ENCODE data around the gene CHRM1.
"Not testable (repeated sequence)": the region's sequence is repeated elsewhere in the genome, so short reads cannot be mapped to it uniquely, and the experiment has no call there.

The CHRM1 gene

GRCh38 chr11:62921201-62921572, at the start of gene CHRM1:
Gene CHRM1 (minus strand): TSS chr11:62921363. CDS start chr11:62911100, 10,263 bp downstream.
- Mint-ChIP-seq H3K36me3 (ENCODE audit: low read depth) (no peaks in the 10 kb centered on the region), H3K4me3 (no peak within 1 kb of the TSS), H3K27ac (no peak within 1 kb of the TSS), H3K27me3 (peaks cover 78% of the 10 kb centered on the region), H3K9me3 (no peaks in the 10 kb centered on the region), H3K4me1 (ENCODE audit: low read depth) (peaks cover 17% of the 10 kb centered on the region)
- intact Hi-C loops (cut with micrococcal nuclease) = no loop called here

GRCh38 chr11:62965574-62965973, 44.4 kb upstream of the CHRM1 start:
- H3K36me3 Mint-ChIP-seq (ENCODE audit: low read depth) = no peaks in the 10 kb centered on the region
- no peak overlapping the region for H3K27ac Mint-ChIP-seq
- intact Hi-C loops (cut with micrococcal nuclease) = no loop called here
- H3K4me1 Mint-ChIP-seq (ENCODE audit: low read depth) = no peaks in the 10 kb centered on the region
- peaks cover 26% of the 10 kb centered on the region for H3K27me3 Mint-ChIP-seq
- no peak overlapping the region for H3K4me3 Mint-ChIP-seq
- no peaks in the 10 kb centered on the region for H3K9me3 Mint-ChIP-seq

- no peaks in the 10 kb centered on the region for H3K9me3 Mint-ChIP-seq
- peaks cover 15% of the 10 kb centered on the region for H3K27me3 Mint-ChIP-seq
- no peaks in the 10 kb centered on the region for H3K36me3 Mint-ChIP-seq (ENCODE audit: low read depth)
- H3K4me3 Mint-ChIP-seq = no peak overlapping the region
- H3K4me1 Mint-ChIP-seq (ENCODE audit: low read depth) = peaks cover 8% of the 10 kb centered on the region
- intact Hi-C loops (cut with micrococcal nuclease) = no loop called here
- H3K27ac Mint-ChIP-seq = no peak overlapping the region
These were observed 41.2 kb upstream of the CHRM1 start for GRCh38 chr11:62962391-62962790.

- Mint-ChIP-seq H3K4me3 (no peak overlapping the region), H3K9me3 (no peaks in the 10 kb centered on the region), H3K4me1 (ENCODE audit: low read depth) (peaks cover 8% of the 10 kb centered on the region), H3K27ac (no peak overlapping the region), H3K27me3 (peaks cover 8% of the 10 kb centered on the region), H3K36me3 (ENCODE audit: low read depth) (no peaks in the 10 kb centered on the region)
- intact Hi-C loops (cut with micrococcal nuclease) = no loop called here
These were observed 39.9 kb upstream of the CHRM1 start for GRCh38 chr11:62961017-62961570.

GRCh38 chr11:62959422-62959980, 38.3 kb upstream of the CHRM1 start:
- peaks cover 2% of the 10 kb centered on the region for H3K27me3 Mint-ChIP-seq
- no peak overlapping the region for H3K4me3 Mint-ChIP-seq
- intact Hi-C loops (cut with micrococcal nuclease) = no loop called here
- no peaks in the 10 kb centered on the region for H3K36me3 Mint-ChIP-seq (ENCODE audit: low read depth)
- peaks cover 8% of the 10 kb centered on the region for H3K4me1 Mint-ChIP-seq (ENCODE audit: low read depth)
- no peaks in the 10 kb centered on the region for H3K9me3 Mint-ChIP-seq
- no peak overlapping the region for H3K27ac Mint-ChIP-seq

- intact Hi-C loops (cut with micrococcal nuclease) = no loop called here
- Mint-ChIP-seq H3K4me1 (ENCODE audit: low read depth) (peaks cover 8% of the 10 kb centered on the region), H3K27ac (no peak overlapping the region), H3K27me3 (peaks cover 6% of the 10 kb centered on the region), H3K9me3 (no peaks in the 10 kb centered on the region), H3K36me3 (ENCODE audit: low read depth) (no peaks in the 10 kb centered on the region), H3K4me3 (no peak overlapping the region)
These were observed 37.6 kb upstream of the CHRM1 start for GRCh38 chr11:62958547-62959421.

GRCh38 chr11:62957147-62957546, 36.0 kb upstream of the CHRM1 start:
- H3K4me1 Mint-ChIP-seq (ENCODE audit: low read depth) = peaks cover 8% of the 10 kb centered on the region
- H3K9me3 Mint-ChIP-seq = no peaks in the 10 kb centered on the region
- intact Hi-C loops (cut with micrococcal nuclease) = no loop called here
- no peak overlapping the region for H3K27ac Mint-ChIP-seq
- H3K27me3 Mint-ChIP-seq = peaks cover 11% of the 10 kb centered on the region
- H3K36me3 Mint-ChIP-seq (ENCODE audit: low read depth) = no peaks in the 10 kb centered on the region
- no peak overlapping the region for H3K4me3 Mint-ChIP-seq

- H3K4me3 Mint-ChIP-seq = no peak overlapping the region
- H3K36me3 Mint-ChIP-seq (ENCODE audit: low read depth) = no peaks in the 10 kb centered on the region
- no peak overlapping the region for H3K27ac Mint-ChIP-seq
- peaks cover 19% of the 10 kb centered on the region for H3K27me3 Mint-ChIP-seq
- H3K9me3 Mint-ChIP-seq = no peaks in the 10 kb centered on the region
- peaks cover 8% of the 10 kb centered on the region for H3K4me1 Mint-ChIP-seq (ENCODE audit: low read depth)
- intact Hi-C loops (cut with micrococcal nuclease) = no loop called here
These were observed 33.3 kb upstream of the CHRM1 start for GRCh38 chr11:62954478-62954877.

GRCh38 chr11:62953811-62954210, 32.6 kb upstream of the CHRM1 start:
- H3K27me3 Mint-ChIP-seq = peaks cover 22% of the 10 kb centered on the region
- H3K4me3 Mint-ChIP-seq = no peak overlapping the region
- H3K27ac Mint-ChIP-seq = no peak overlapping the region
- H3K4me1 Mint-ChIP-seq (ENCODE audit: low read depth) = peaks cover 5% of the 10 kb centered on the region
- no peaks in the 10 kb centered on the region for H3K9me3 Mint-ChIP-seq
- intact Hi-C loops (cut with micrococcal nuclease) = no loop called here
- no peaks in the 10 kb centered on the region for H3K36me3 Mint-ChIP-seq (ENCODE audit: low read depth)

- Mint-ChIP-seq H3K36me3 (ENCODE audit: low read depth) (no peaks in the 10 kb centered on the region), H3K4me1 (ENCODE audit: low read depth) (no peaks in the 10 kb centered on the region), H3K4me3 (no peak overlapping the region), H3K27ac (no peak overlapping the region), H3K9me3 (no peaks in the 10 kb centered on the region), H3K27me3 (peaks cover 21% of the 10 kb centered on the region)
- intact Hi-C loops (cut with micrococcal nuclease) = no loop called here
These were observed 27.7 kb upstream of the CHRM1 start for GRCh38 chr11:62948765-62949320.

- H3K36me3 Mint-ChIP-seq (ENCODE audit: low read depth); H3K4me1 Mint-ChIP-seq (ENCODE audit: low read depth); H3K27ac Mint-ChIP-seq; intact Hi-C loops (cut with micrococcal nuclease); H3K4me3 Mint-ChIP-seq; H3K9me3 Mint-ChIP-seq: not testable (repeated sequence)
- peaks cover 23% of the 10 kb centered on the region for H3K27me3 Mint-ChIP-seq
These were observed 24.4 kb upstream of the CHRM1 start for GRCh38 chr11:62945538-62945937.

- intact Hi-C loops (cut with micrococcal nuclease); H3K27ac Mint-ChIP-seq; H3K27me3 Mint-ChIP-seq; H3K36me3 Mint-ChIP-seq (ENCODE audit: low read depth); H3K4me3 Mint-ChIP-seq; H3K4me1 Mint-ChIP-seq (ENCODE audit: low read depth): not testable (repeated sequence)
- peaks cover 11% of the 10 kb centered on the region for H3K9me3 Mint-ChIP-seq
These were observed 16.4 kb upstream of the CHRM1 start for GRCh38 chr11:62937528-62937927.

- H3K4me1 Mint-ChIP-seq (ENCODE audit: low read depth) = no peaks in the 10 kb centered on the region
- no peak overlapping the region for H3K27ac Mint-ChIP-seq
- no peak overlapping the region for H3K4me3 Mint-ChIP-seq
- peaks cover 11% of the 10 kb centered on the region for H3K9me3 Mint-ChIP-seq
- intact Hi-C loops (cut with micrococcal nuclease) = no loop called here
- H3K27me3 Mint-ChIP-seq = peaks cover 23% of the 10 kb centered on the region
- no peaks in the 10 kb centered on the region for H3K36me3 Mint-ChIP-seq (ENCODE audit: low read depth)
These were observed 13.3 kb upstream of the CHRM1 start for GRCh38 chr11:62934496-62934785.

- peaks cover 11% of the 10 kb centered on the region for H3K9me3 Mint-ChIP-seq
- no peaks in the 10 kb centered on the region for H3K36me3 Mint-ChIP-seq (ENCODE audit: low read depth)
- intact Hi-C loops (cut with micrococcal nuclease) = no loop called here
- H3K27ac Mint-ChIP-seq = no peak overlapping the region
- no peak overlapping the region for H3K4me3 Mint-ChIP-seq
- peaks cover 27% of the 10 kb centered on the region for H3K27me3 Mint-ChIP-seq
- no peaks in the 10 kb centered on the region for H3K4me1 Mint-ChIP-seq (ENCODE audit: low read depth)
These were observed 12.8 kb upstream of the CHRM1 start for GRCh38 chr11:62933750-62934495.

All from dendritic cell treated with granulocyte-macrophage colony-stimulating factor and Interleukin-4, amounts not matched to agents 40 ng/mL and 50 ng/mL, for 4 days (primary cell).